Fibroblast of lung (primary cell): ENCODE data around the gene IL10RB.

ENCODE experiments used
- CTCF ChIP-seq, 2 donors: IDR thresholded peaks in 1 of 2; conservative IDR thresholded peaks in 1 of 2; 1 replicate in 1 of 2; 2 replicates in 1 of 2; pipeline ENCODE4 v1.5.1; 2011 to 2012; ENCODE audit warnings: low read length in 2 of 2, control low read depth in 1 of 2, inconsistent platforms in 1 of 2, low read depth in 1 of 2, mild to moderate bottlenecking in 1 of 2
- EZH2 ChIP-seq: IDR thresholded peaks from 2 replicates; pipeline ENCODE4 v1.5.1; 2012; ENCODE audit warnings: low read length, control low read depth, mild to moderate bottlenecking; ENCODE audit errors: missing control alignments

GRCh38 chr21:33302796-33303195, 36.6 kb downstream of the IL10RB start:
- TF ChIP-seq CTCF (conservative IDR thresholded peaks at IDR 0.05 in 1 of 2, IDR thresholded peaks at IDR 0.05 in 1 of 2; ENCODE audit: low read depth in 1 of 2, low read length in 2 of 2), result no peak
- TF ChIP-seq EZH2, result no peak
